NOMO-1 treated with dmso at 0.1 percent for 144 hours (cell line): ENCODE results near the gene DCUN1D4.
"Not testable (repeated sequence)": the region's sequence is repeated elsewhere in the genome, so short reads cannot be mapped to it uniquely, and the experiment has no call there.

Experiments
- DNase-seq: peaks from one replicate; lab custom pipeline; 2025; ENCODE audit not compliant: unreplicated experiment; lab: John Stamatoyannopoulos, UW

DCUN1D4 gene

DNA sequence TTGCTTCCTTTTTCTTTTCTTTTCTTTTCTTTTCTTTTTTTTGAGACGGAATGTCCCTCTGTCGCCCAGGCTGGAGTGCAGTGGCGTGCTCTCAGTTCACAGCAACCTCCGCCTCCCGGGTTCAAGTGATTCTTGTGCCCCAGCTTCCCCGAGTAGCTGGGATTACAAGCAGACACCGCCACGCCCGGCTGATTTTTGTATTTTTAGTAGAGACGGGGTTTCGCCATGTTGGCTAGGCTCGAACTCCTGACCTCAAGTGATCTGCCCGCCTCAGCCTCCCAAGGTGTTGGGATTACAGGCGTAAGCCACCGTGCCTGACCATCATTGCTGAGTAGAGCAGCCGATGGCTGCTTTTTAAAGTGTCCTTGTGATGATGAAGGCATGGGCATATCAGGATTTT, 50.4 kb downstream of the DCUN1D4 start:
- DNase-seq, result not testable (repeated sequence)

GRCh38 chr4:51894059-51894645, 51.2 kb downstream of the DCUN1D4 start:
- DNase-seq, result no peak

DNA sequence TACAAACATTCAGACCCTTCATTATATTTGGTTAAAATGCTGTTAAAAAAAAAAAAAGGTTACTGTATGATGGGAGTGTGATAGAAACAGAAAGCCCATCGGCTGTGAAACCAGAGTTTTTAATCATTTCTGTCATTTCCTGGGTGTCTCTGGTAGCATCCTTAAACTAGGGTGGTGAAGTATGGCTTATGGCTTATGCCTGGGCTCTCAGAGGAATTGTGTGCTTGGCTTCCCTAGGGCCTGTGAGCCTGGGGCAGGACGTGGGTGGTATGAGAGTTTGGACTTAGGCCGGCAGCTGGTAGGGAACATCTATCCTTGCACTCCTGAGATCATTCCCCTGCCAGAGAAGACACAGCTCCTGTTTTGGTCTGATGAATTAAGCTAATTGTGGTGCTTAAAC, 52.2 kb downstream of the DCUN1D4 start:
- no peak for DNase-seq

DNA sequence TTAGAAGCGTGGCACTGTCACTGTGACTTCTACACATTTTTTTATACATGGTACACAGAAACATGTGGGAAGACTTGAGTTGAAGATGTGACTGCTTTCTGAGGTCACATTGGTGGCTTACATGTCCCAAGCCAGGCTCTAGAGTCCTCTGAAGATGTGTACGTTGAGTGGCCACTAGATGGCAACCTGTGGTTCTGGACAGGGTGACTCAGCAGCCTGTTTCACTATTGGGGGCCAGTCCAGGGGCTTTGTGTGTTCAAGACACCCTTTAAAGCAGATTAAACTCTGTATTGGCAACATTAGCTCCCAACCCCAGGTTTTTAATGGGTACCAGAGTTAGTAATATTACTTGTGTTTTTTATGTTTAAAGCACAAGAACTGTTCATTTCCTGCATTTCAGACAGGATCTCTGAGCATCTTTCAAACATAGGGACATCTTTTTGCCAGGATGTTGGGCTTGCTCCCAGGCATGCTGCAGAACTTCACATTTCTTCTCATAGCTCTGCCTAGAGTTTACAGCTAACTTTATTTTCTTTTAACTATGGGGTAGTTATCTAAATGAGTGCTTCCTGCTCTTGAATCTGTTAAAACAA, 53.0 kb downstream of the DCUN1D4 start:
- DNase-seq, result peak; percentile 34

- peak; percentile 6 for DNase-seq
Observed at GRCh38 chr4:51901363-51901762, 58.4 kb downstream of the DCUN1D4 start.

- DNase-seq, result peak; percentile 80
Observed at GRCh38 chr4:51906167-51906958, 63.4 kb downstream of the DCUN1D4 start.

- no peak for DNase-seq
Observed at GRCh38 chr4:51907006-51907669, 64.2 kb downstream of the DCUN1D4 start.

DNA sequence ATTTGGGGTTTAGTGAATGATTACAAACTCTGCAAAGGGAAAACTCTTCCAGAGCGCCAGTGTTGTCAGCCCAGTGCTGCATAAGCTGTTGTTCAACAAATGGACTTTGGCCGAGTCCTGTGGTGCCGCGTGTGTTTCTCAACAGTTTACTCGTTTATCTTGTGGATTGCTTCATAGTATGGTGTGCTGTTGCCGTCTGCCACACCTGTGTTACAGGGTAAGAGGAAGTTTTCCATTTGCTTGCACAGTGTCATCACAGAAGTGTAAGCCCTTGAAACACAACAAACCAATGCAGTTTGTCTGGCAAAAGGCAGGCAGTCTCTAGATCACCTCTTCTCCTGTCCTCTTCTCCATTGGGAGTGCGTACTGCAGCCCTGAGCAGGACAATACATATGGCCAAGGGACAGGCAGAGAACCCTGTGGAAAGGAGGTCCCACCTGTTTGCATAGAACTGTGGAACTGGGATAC, 66.3 kb downstream of the DCUN1D4 start:
- peak; percentile 55 for DNase-seq

DNA sequence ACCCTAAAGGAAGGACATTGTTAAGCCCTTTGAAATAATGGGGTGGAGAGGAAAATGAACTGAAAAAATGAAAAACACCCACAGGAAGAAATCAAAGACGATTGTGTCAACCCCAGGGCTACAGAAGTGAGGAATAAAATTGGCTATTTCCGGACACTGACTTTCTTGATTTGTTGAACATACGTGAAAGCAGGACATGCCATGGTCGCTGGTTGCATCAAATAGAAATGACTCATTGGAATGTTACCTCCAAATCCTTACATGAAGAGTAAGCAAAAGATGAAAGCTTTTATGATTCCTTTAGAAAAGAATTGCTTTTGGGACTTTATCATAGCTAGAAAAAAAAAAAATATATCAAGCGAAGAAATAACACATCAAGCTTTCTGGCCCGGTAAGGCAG, 75.3 kb downstream of the DCUN1D4 start:
- DNase-seq, result no peak

DNA sequence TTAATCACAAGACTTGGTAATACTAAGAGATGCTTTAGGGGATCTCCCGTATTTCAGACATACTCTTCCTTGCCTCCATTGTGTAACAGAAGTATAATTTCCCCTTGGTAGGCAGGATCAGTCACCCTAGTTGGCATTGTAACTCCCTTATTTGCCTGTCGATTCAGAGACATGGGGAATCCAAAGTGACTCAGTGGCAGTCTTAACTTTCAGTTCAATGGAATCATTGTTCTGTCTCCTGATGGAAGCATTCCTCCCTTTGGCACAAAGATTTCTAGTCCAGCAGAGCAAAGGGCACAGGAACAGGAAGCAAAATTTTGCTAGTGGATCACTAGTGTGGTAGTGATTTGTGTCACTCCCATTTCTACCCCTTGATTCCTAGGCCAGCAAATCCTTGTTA, 80.4 kb downstream of the DCUN1D4 start:
- no peak for DNase-seq

DNA sequence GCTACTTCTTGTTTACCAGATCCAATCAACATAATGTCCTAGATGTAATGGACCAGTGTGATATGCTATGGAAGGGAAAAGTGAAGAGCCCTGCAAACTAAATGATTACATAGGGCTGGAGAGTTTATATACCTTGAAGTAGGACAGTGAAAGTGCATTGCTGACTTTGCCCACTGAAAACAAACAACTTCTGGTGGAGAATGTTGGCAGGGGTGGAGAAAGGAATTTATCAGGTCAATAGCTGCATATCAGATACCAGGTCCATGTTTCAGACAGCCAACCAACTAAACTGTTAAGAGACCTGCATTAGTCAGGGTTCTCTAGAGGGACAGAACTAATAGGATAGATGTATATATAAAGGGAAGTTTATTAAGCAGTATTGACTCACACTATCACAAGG, 82.4 kb downstream of the DCUN1D4 start:
- no peak for DNase-seq

DNA sequence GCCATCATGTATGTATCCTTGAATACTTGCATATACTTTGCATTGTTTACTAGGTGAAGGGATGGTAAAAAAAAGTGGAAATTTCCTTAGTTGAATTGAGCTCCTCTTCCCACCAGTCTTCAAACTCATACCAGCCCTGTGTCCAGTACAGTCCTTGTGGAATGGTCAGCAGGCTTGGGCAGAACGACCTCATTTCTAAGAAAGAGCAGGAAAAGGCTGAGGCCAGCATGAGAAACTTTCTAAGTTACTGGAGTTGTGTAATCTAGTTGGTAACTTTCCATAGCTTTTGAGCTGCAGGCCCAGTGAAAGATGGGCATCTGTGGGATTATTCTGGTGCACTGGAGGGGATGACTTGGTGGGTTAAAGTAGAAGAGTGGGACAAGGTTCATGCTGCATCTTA, 87.6 kb downstream of the DCUN1D4 start:
- no peak for DNase-seq

DNA sequence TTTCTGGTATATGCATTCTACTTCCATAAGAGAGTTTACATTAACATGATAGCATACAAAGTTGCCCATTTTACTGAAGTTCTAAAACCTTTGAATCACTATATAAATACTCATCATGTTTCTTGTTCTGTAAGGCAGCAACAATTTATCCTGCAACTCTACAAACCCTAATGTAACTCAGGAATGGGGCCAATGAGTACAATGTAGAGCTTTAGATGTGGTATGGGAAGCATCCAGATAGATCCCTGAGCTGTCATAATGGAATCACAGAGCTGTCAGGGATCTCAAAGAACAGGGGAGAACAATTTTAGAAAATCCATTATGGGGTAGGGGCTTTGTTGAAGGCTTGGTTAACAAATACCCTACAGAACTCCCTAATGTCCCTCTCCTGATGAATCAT, 88.5 kb downstream of the DCUN1D4 start:
- no peak for DNase-seq

- DNase-seq, result no peak
Observed at GRCh38 chr4:51932261-51932660, 89.3 kb downstream of the DCUN1D4 start.

GRCh38 chr4:51932684-51933083, 89.7 kb downstream of the DCUN1D4 start:
- no peak for DNase-seq

DNA sequence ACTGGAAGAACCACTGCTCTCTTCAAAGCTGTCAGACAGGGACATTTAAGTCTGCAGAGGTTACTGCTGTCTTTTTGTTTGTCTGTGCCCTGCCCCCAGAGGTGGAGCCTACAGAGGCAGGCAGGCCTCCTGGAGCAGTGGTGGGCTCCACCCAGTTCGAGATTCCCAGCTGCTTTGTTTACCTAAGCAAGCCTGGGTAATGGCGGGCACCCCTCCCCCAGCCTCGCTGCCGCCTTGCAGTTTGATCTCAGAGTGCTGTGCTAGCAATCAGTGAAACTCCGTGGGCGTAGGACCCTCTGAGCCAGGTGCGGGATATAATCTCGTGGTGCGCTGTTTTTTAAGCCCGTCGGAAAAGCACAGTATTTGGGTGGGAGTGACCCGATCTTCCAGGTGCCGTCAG, 97.5 kb downstream of the DCUN1D4 start:
- not testable (repeated sequence) for DNase-seq

DNA sequence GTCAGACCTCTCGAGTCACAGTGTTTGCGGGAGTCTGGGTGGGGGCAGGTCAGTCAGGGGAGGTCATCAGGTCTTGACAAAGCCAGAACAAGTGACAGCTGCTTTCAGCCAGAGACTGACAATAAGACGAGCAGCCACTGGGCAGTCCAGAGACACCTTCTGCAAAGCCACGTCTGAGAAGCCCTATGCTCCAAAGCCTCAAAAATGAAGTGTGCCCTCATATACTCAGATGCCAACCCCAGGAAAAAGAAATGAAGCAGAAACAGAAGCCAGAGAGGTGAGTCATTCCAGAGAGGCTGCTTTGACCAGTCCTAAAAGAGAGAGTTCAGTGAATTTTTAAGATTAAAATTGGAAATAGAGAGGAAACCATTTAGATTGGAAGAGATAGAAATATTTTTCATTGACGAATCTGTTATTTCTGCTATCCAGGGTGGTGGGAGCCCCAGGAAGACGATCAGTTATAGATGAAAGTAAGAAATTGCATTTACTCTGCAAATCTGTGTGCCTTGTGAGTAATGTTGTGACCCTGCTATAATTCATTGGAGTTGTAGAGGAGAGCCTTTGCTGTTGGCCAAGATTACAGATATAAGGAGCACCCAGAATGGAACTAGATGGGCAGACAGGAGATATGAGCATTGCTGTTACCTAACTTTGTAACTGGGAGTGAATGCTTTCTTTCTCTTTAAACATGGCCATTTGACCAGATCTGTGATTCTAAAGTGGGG, 99.3 kb downstream of the DCUN1D4 start:
- no peak for DNase-seq

DNA sequence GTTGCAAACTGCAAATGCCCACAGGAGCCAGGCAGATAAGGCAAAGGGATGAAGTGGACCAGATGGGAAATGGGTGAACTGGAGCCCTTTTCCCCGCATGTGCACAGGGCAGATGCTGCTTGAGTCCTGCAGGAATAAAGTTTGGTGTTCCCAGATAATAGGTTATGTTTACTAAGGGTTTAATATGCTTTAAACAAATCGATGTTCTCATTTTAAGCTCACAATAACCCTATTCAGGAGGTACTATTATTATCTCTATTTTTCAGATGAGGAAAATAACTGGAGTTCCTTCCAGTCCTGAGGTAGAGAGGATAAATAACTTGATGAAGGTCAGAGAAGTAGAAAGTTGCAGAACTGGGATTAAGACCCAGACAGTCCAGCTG, 99.9 kb downstream of the DCUN1D4 start:
- no peak for DNase-seq

- DNase-seq, result no peak
Observed at GRCh38 chr4:51943221-51943620, 100.3 kb downstream of the DCUN1D4 start.

DNA sequence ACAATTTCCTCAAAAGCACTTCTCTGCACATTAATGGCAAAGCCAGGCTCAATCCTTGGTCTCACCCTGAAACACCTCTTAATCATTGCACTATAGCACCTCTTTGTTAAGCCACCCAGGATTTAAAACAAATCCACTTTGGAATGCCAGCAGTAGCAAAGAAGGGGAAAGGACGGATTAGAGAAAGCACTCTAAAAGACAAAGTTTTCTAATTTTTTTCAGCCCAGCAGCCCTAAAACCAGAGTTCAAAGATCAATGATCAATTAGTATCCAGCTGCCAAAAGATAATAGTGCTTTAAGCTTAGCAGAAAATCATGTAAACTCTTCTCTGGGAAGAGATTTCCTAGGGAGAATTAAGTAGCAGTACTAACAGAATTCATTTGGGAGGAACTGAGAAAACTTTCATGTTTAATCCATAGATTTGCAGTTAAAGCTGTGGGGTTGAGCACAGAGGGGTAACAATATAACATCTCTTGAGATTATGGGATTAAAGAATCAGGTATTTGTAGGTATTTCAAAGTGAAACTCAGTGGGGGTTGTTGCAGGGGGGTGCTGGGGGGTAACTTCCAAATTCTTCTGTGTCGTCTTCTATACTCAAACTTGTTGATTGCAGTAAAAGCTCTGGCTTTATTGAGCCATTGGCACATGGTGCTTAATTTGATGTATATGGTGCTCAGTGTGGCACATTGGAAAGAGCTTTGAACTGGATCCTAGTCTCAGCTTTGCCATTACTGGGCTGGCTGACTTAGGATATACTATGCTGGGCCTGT, 115.4 kb downstream of the DCUN1D4 start:
- no peak for DNase-seq
